ENCODE results near the gene CCL11.

GRCh38 chr17:34299027-34299426 is 13.5 kb downstream of the CCL11 start:
- TF ChIP-seq CTCF (IDR thresholded peaks at IDR 0.05): no peak
- no peak for TF ChIP-seq POLR2A (IDR thresholded peaks at IDR 0.05)
